ENCODE data around the gene UBTF. TPM values are rescaled to one million over a fixed set of nuclear protein-coding genes. Genes with fewer than 3 reads are reported as not detected.

UBTF gene
- total and polyA plus RNA-seq, 4 donors, result 31.9 to 75.5 (median 52.3) TPM

GRCh38 chr17:44171931-44172455 lies 47.5 kb downstream of the UBTF start:
- H3K9me3 ChIP-seq (ENCODE audit: control insufficient read depth in 4 of 4, insufficient read depth in 3 of 4, low read length in 3 of 4), result no peaks in the 10 kb centered on the region
- peaks cover 0 to 5% (median 0%) of the 10 kb centered on the region in 3 donors for H3K27me3 ChIP-seq (ENCODE audit: control insufficient read depth in 3 of 3, insufficient read depth in 3 of 3, low read length in 2 of 3)
- no peak overlapping the region for H3K9ac ChIP-seq (ENCODE audit: insufficient read depth in 1 of 2, low read length in 2 of 2)
- no peak for TF ChIP-seq CTCF (IDR thresholded peaks at IDR 0.05; ENCODE audit: control extremely low read depth, extremely low read depth)
- no peak overlapping the region for H3K4me3 ChIP-seq
- H3K4me1 ChIP-seq (ENCODE audit: control insufficient read depth in 5 of 5, insufficient read depth in 5 of 5, low read length in 5 of 5), result peaks cover 0 to 10% (median 4%) of the 10 kb centered on the region in 5 donors
- ATAC-seq (ENCODE audit: insufficient read depth, low FRiP score) (no peak), DNase-seq (no peak)
- peaks cover 2 to 7% (median 3%) of the 10 kb centered on the region in 4 donors for H3K36me3 ChIP-seq (ENCODE audit: control insufficient read depth in 4 of 4, insufficient read depth in 4 of 4, low read length in 4 of 4)
- H3K27ac ChIP-seq (ENCODE audit: low read depth in 1 of 2, low read length in 1 of 2), result no peak overlapping the region
- WGBS, 2 donors, result 79 to 86% methylated on average over 17 of the region's 17 CpGs

- Histone ChIP-seq H3K27me3 (ENCODE audit: control insufficient read depth in 3 of 3, insufficient read depth in 3 of 3, low read length in 2 of 3) (peaks cover 0 to 5% (median 0%) of the 10 kb centered on the region in 3 donors), H3K27ac (ENCODE audit: low read depth in 1 of 2, low read length in 1 of 2) (peak within 1 kb of the TSS in 1 of 2 donors; percentile 92), H3K9me3 (ENCODE audit: control insufficient read depth in 4 of 4, insufficient read depth in 3 of 4, low read length in 3 of 4) (no peaks in the 10 kb centered on the region), H3K36me3 (ENCODE audit: control insufficient read depth in 4 of 4, insufficient read depth in 4 of 4, low read length in 4 of 4) (peaks cover 0 to 2% (median 0%) of the 10 kb centered on the region in 4 donors), H3K4me3 (no peak within 1 kb of the TSS), H3K9ac (ENCODE audit: insufficient read depth in 1 of 2, low read length in 2 of 2) (peak within 1 kb of the TSS in 1 of 2 donors; percentile 25), H3K4me1 (ENCODE audit: control insufficient read depth in 5 of 5, insufficient read depth in 5 of 5, low read length in 5 of 5) (peaks cover 0 to 10% (median 4%) of the 10 kb centered on the region in 5 donors)
- no peak for TF ChIP-seq CTCF (IDR thresholded peaks at IDR 0.05; ENCODE audit: control extremely low read depth, extremely low read depth)
- ATAC-seq (ENCODE audit: insufficient read depth, low FRiP score) (no peak), DNase-seq (peak in 1 of 3 donors; percentile 34)
- WGBS, 2 donors, result 33 to 50% methylated on average over 21 of the region's 21 CpGs
Observed at GRCh38 chr17:44170499-44171201, 48.8 kb downstream of the UBTF start, which contains the start of gene ASB16. Gene ASB16, plus strand, starts transcription at chr17:44170704. Its CDS starts 86 bp downstream, at chr17:44170790.

- DNase-seq, result no peak
- ATAC-seq (ENCODE audit: insufficient read depth, low FRiP score), result no peak
- no peak for TF ChIP-seq CTCF (IDR thresholded peaks at IDR 0.05; ENCODE audit: control extremely low read depth, extremely low read depth)
- peaks cover 0 to 5% (median 0%) of the 10 kb centered on the region in 3 donors for H3K27me3 ChIP-seq (ENCODE audit: control insufficient read depth in 3 of 3, insufficient read depth in 3 of 3, low read length in 2 of 3)
- H3K4me1 ChIP-seq (ENCODE audit: control insufficient read depth in 5 of 5, insufficient read depth in 5 of 5, low read length in 5 of 5), result peaks cover 0 to 10% (median 4%) of the 10 kb centered on the region in 5 donors
- WGBS, 2 donors, result 67 to 78% methylated on average over 5 of the region's 5 CpGs
- peak overlapping the region in 1 of 2 donors; percentile 64 for H3K27ac ChIP-seq (ENCODE audit: low read depth in 1 of 2, low read length in 1 of 2)
- no peaks in the 10 kb centered on the region for H3K9me3 ChIP-seq (ENCODE audit: control insufficient read depth in 4 of 4, insufficient read depth in 3 of 4, low read length in 3 of 4)
- H3K4me3 ChIP-seq, result no peak overlapping the region
- no peak overlapping the region for H3K9ac ChIP-seq (ENCODE audit: insufficient read depth in 1 of 2, low read length in 2 of 2)
- H3K36me3 ChIP-seq (ENCODE audit: control insufficient read depth in 4 of 4, insufficient read depth in 4 of 4, low read length in 4 of 4), result peaks cover 0 to 2% (median 0%) of the 10 kb centered on the region in 4 donors
Observed at GRCh38 chr17:44170135-44170498, 49.4 kb downstream of the UBTF start.
